IMR-90 (cell line): ENCODE measurements around the gene MUSTN1.

ENCODE experiments used
- CEBPB ChIP-seq: IDR thresholded peaks from 2 replicates; pipeline ENCODE4 v1.6.1; 2012; ENCODE audit warnings: low read depth, low read length, improper control_type of control experiment
- CTCF ChIP-seq: conservative IDR thresholded peaks from 2 replicates; pipeline ENCODE4 v1.5.1; 2012; ENCODE audit warnings: mild to moderate bottlenecking, low read depth, low read length, improper control_type of control experiment
- NFE2L2 ChIP-seq: fragments of 150-350 bp; IDR thresholded peaks from 2 replicates; pipeline ENCODE4 v1.6.1; 2016; ENCODE audit warnings: low read depth, mild to moderate bottlenecking, low read length
- RAD21 ChIP-seq: IDR thresholded peaks from 2 replicates; pipeline ENCODE4 v1.6.1; 2012; ENCODE audit warnings: low read length, improper control_type of control experiment

DNA sequence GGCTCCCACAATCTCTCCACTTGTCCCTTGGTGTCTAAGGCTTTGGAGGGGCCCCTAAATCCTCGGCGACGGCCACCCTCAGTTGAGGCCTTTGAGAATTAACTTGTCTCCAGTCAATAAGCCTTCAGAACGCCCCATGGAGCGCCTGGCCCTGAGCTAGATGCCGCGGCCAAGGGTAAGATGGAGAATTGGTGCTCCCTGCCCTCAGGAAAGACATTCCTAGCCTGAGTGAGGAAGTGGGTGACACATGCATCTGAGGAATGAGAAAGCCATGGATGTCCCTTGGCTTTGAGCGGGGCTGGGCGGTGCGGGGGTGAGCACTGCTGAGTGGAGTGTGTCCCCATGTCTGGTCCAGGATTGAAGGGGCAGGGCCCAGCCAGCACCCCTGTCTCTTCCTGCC, 17.6 kb downstream of the MUSTN1 start:
- TF ChIP-seq CEBPB: no peak
- TF ChIP-seq CTCF: no peak
- TF ChIP-seq NFE2L2: no peak
- TF ChIP-seq RAD21: no peak
